Measurements from ENCODE around the gene HYI.

HYI gene

DNA sequence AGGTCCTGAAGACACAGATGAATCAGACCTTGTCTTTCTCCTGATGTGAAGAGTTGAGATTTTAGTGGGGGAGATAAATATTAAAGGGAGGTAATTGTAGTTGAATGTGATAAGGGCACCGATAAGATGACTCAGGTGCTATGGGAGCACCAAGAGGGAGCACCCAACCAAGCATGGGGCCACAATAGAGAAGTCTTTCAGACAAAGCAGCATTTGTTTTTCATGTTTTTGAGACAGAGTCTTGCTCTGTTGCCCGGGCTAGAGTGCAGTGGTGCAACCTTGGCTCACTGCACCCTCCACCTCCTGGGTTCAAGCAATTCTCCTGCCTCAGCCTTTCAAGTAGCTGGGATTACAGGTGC is 47.9 kb downstream of the HYI start:
- POLR2A ChIA-PET = no interaction called here
- TF ChIP-seq LEF1 (IDR thresholded peaks at IDR 0.05; ENCODE audit: borderline replicate concordance) (no peak), FOXM1 (IDR thresholded peaks at IDR 0.05; ENCODE audit: borderline replicate concordance) (no peak), ZNF384 (IDR thresholded peaks at IDR 0.05) (no peak), HDGF (IDR thresholded peaks at IDR 0.05; ENCODE audit: borderline replicate concordance) (no peak)
- TF ChIP-seq, protein P1, sequence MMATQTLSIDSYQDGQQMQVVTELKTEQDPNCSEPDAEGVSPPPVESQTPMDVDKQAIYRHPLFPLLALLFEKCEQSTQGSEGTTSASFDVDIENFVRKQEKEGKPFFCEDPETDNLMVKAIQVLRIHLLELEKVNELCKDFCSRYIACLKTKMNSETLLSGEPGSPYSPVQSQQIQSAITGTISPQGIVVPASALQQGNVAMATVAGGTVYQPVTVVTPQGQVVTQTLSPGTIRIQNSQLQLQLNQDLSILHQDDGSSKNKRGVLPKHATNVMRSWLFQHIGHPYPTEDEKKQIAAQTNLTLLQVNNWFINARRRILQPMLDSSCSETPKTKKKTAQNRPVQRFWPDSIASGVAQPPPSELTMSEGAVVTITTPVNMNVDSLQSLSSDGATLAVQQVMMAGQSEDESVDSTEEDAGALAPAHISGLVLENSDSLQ (IDR thresholded peaks at IDR 0.05) = no peak
- DNase-seq (ENCODE audit: extremely low spot score) = no peak
- CTCF ChIA-PET = no interaction called here

DNA sequence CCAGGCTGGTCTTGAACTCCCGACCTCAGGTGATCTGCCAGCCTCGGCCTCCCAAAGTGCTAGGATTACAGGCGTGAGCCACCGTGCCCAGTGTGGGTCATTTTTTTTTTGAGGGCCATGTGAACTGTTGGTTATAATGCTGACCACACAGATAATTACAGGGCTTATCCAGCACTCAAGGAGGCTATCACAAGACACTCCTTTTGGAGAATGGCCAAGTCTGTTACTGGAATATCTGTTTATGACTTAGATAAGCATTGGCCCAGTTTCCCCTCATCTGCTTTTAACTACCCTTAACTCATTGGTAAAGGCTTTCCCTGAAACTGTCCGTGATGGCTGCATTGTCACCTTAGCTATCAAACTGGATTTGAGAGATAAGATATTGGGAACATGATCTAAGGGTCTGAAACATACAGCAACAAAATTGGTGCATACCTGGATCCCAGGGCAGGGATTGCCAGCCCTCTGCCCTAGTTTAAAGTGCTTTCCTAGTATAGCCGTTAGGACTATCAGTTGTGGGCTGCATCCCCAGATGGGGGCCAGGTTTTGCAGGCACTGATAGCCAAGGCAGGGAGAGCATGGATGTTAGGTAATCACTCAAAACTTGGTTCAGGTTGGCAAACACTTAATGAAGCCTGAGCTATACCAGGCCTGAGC is 48.4 kb downstream of the HYI start:
- TF ChIP-seq BHLHE40 (IDR thresholded peaks at IDR 0.05; ENCODE audit: borderline replicate concordance) = no peak
- TF ChIP-seq HDGF (IDR thresholded peaks at IDR 0.05; ENCODE audit: borderline replicate concordance) = no peak
- TF ChIP-seq TARDBP (IDR thresholded peaks at IDR 0.05) = no peak
- TF ChIP-seq L3MBTL2 (conservative IDR thresholded peaks at IDR 0.05) = no peak
- TF ChIP-seq SUZ12 (IDR thresholded peaks at IDR 0.05) = no peak
- no peak for TF ChIP-seq LEF1 (IDR thresholded peaks at IDR 0.05; ENCODE audit: borderline replicate concordance)
- no peak for TF ChIP-seq NFRKB (IDR thresholded peaks at IDR 0.05)
- no peak for TF ChIP-seq ELF4 (IDR thresholded peaks at IDR 0.05)
- no peak for TF ChIP-seq SP1 (IDR thresholded peaks at IDR 0.05)
- no peak for TF ChIP-seq ZNF384 (IDR thresholded peaks at IDR 0.05)
- TF ChIP-seq FOXK2 (IDR thresholded peaks at IDR 0.05) = no peak
- no peak for TF ChIP-seq ARNT (IDR thresholded peaks at IDR 0.05)
- CTCF ChIA-PET = no interaction called here
- POLR2A ChIA-PET = no interaction called here
- DNase-seq (ENCODE audit: extremely low spot score) = no peak

DNA sequence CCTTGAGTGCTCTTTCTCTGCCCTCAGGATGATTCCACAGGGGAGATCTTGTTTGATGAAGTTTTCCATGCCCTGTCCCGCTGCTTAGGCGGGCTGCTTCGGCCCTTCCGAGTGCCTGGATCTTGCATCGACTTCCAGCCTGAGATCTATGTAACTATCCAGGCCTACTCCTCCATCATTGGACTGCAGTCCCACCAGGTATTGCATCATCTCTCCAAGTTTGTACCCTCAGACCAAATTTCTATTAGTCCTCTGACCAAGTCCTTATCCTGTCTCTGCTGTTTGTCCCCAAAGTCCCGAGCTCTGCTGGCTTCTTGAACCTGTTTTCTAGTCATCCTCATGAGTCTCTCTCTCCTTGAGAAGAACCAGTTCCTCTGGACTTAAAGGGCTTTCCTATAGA is 49.4 kb downstream of the HYI start:
- no peak for DNase-seq (ENCODE audit: extremely low spot score)
- ChIA-PET POLR2A (no interaction called here), CTCF (no interaction called here)
- no peak for TF ChIP-seq CTBP1 (IDR thresholded peaks at IDR 0.05; ENCODE audit: borderline replicate concordance)
- TF ChIP-seq L3MBTL2 (conservative IDR thresholded peaks at IDR 0.05) = no peak
- no peak for TF ChIP-seq TARDBP (IDR thresholded peaks at IDR 0.05)
- no peak for TF ChIP-seq ARNT (IDR thresholded peaks at IDR 0.05)
- no peak for TF ChIP-seq FOXM1 (IDR thresholded peaks at IDR 0.05; ENCODE audit: borderline replicate concordance)

DNA sequence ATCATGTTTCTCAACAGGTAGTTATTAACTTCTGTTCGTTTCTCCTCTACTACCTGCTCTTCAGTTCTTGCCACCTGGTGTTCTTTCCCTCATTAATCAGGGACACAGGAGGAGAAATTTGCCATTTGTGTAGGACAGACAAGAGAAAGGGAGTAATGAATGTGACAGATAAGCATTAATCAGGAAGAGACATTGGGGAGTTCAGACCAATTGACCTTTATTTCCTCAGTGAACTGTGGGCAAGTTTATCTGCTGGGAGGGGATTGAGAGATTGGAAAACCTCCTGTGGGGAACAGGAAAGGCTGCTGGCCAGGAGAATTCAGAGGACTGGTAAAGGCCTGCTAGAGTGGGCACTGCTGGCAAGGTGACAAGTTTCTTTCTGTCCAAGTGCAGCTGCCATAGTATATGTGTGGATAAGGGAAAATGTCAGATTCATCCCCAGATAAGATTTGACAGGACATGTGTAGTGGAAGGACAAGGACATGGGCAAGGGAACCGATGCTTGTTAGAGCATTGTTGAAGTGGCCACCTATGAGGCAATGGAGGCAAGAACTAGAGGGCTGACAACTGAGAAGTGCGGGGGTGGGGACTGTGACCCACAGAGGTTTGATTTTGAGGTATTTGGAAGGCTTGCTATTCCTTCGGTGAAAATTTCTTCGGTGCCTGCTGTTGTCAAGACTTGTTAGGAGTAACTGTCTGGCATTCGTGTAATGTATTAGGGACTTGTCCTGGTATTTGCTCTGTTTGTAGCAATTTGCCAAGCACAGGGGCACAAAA is 51.5 kb downstream of the HYI start:
- TF ChIP-seq, protein P1 (IDR thresholded peaks at IDR 0.05) = no peak
- TF ChIP-seq LEF1 (IDR thresholded peaks at IDR 0.05; ENCODE audit: borderline replicate concordance) = no peak
- TF ChIP-seq NFRKB (IDR thresholded peaks at IDR 0.05) = no peak
- TF ChIP-seq ELF4 (IDR thresholded peaks at IDR 0.05) = no peak
- TF ChIP-seq CTBP1 (IDR thresholded peaks at IDR 0.05; ENCODE audit: borderline replicate concordance) = no peak
- no peak for TF ChIP-seq BHLHE40 (IDR thresholded peaks at IDR 0.05; ENCODE audit: borderline replicate concordance)
- TF ChIP-seq HDGF (IDR thresholded peaks at IDR 0.05; ENCODE audit: borderline replicate concordance) = no peak
- TF ChIP-seq L3MBTL2 (conservative IDR thresholded peaks at IDR 0.05) = no peak
- TF ChIP-seq SUZ12 (IDR thresholded peaks at IDR 0.05) = no peak
- no peak for TF ChIP-seq SP1 (IDR thresholded peaks at IDR 0.05)
- TF ChIP-seq TARDBP (IDR thresholded peaks at IDR 0.05) = no peak
- no peak for TF ChIP-seq FOXK2 (IDR thresholded peaks at IDR 0.05)
- no peak for TF ChIP-seq ARNT (IDR thresholded peaks at IDR 0.05)
- TF ChIP-seq FOXM1 (IDR thresholded peaks at IDR 0.05; ENCODE audit: borderline replicate concordance) = no peak
- TF ChIP-seq FOXA1 (IDR thresholded peaks at IDR 0.05) = no peak
- TF ChIP-seq ZNF384 (IDR thresholded peaks at IDR 0.05) = no peak
- DNase-seq (ENCODE audit: extremely low spot score) = no peak
- POLR2A ChIA-PET = interaction anchor here (1.2 kb wide), 1 partner anchor 13 kb away, joined by 3 read pairs; the partner anchor contains the start of genes MED8 and SZT2
- CTCF ChIA-PET = no interaction called here

Data from HEK293T (cell line).